ENCODE measurements around the gene ADORA2B. TPM values are rescaled to one million over a fixed set of nuclear protein-coding genes. Genes with fewer than 3 reads are reported as not detected.
"Not testable (repeated sequence)": the region's sequence is repeated elsewhere in the genome, so short reads cannot be mapped to it uniquely, and the experiment has no call there.

The ADORA2B gene
- total and polyA plus RNA-seq, 2 donors: 1.1 to 1.2 TPM

GRCh38 chr17:15971098-15971678 lies 26.3 kb downstream of the ADORA2B start:
- Histone ChIP-seq H3K4me3 (ENCODE audit: low read length in 2 of 2) (no peak overlapping the region), H3K27me3 (ENCODE audit: control insufficient read depth in 2 of 2, insufficient read depth in 1 of 2, low read length in 1 of 2) (no peaks in the 10 kb centered on the region), H3K27ac (ENCODE audit: low read depth in 1 of 2, low read length in 1 of 2) (no peak overlapping the region), H3K4me1 (ENCODE audit: control insufficient read depth in 2 of 2, insufficient read depth in 2 of 2, low read length in 2 of 2) (peaks cover 14 to 17% of the 10 kb centered on the region in 2 donors), H3K36me3 (ENCODE audit: control insufficient read depth in 2 of 2, insufficient read depth in 2 of 2, low read length in 1 of 2) (peaks cover 5 to 6% of the 10 kb centered on the region in 2 donors), H3K9me3 (ENCODE audit: control insufficient read depth in 2 of 2, insufficient read depth in 1 of 2, low read length in 1 of 2) (no peaks in the 10 kb centered on the region)
- DNase-seq (ENCODE audit: low read depth in 6 of 9, low spot score in 9 of 9): no peak
- WGBS: 96% methylated on average over 5 of the region's 5 CpGs

GRCh38 chr17:15971882-15972281 lies 27.0 kb downstream of the ADORA2B start:
- Histone ChIP-seq H3K27me3 (ENCODE audit: control insufficient read depth in 2 of 2, insufficient read depth in 1 of 2, low read length in 1 of 2) (no peaks in the 10 kb centered on the region), H3K27ac (ENCODE audit: low read depth in 1 of 2, low read length in 1 of 2) (no peak overlapping the region), H3K36me3 (ENCODE audit: control insufficient read depth in 2 of 2, insufficient read depth in 2 of 2, low read length in 1 of 2) (peaks cover 8 to 11% of the 10 kb centered on the region in 2 donors), H3K4me3 (ENCODE audit: low read length in 2 of 2) (no peak overlapping the region), H3K4me1 (ENCODE audit: control insufficient read depth in 2 of 2, insufficient read depth in 2 of 2, low read length in 2 of 2) (peaks cover 7 to 10% of the 10 kb centered on the region in 2 donors), H3K9me3 (ENCODE audit: control insufficient read depth in 2 of 2, insufficient read depth in 1 of 2, low read length in 1 of 2) (no peaks in the 10 kb centered on the region)
- 96% methylated on average over 5 of the region's 5 CpGs for WGBS
- no peak for DNase-seq (ENCODE audit: low read depth in 6 of 9, low spot score in 9 of 9)

GRCh38 chr17:15972497-15972951 lies 27.6 kb downstream of the ADORA2B start:
- H3K36me3 ChIP-seq (ENCODE audit: control insufficient read depth in 2 of 2, insufficient read depth in 2 of 2, low read length in 1 of 2): peaks cover 8 to 11% of the 10 kb centered on the region in 2 donors
- 97% methylated on average over 4 of the region's 4 CpGs for WGBS
- H3K9me3 ChIP-seq (ENCODE audit: control insufficient read depth in 2 of 2, insufficient read depth in 1 of 2, low read length in 1 of 2): no peaks in the 10 kb centered on the region
- no peak for DNase-seq (ENCODE audit: low read depth in 6 of 9, low spot score in 9 of 9)
- no peaks in the 10 kb centered on the region for H3K27me3 ChIP-seq (ENCODE audit: control insufficient read depth in 2 of 2, insufficient read depth in 1 of 2, low read length in 1 of 2)
- H3K4me1 ChIP-seq (ENCODE audit: control insufficient read depth in 2 of 2, insufficient read depth in 2 of 2, low read length in 2 of 2): peaks cover under 1 to 4% of the 10 kb centered on the region in 2 donors
- no peak overlapping the region for H3K27ac ChIP-seq (ENCODE audit: low read depth in 1 of 2, low read length in 1 of 2)
- no peak overlapping the region for H3K4me3 ChIP-seq (ENCODE audit: low read length in 2 of 2)

- DNase-seq (ENCODE audit: low read depth in 6 of 9, low spot score in 9 of 9): no peak
- Histone ChIP-seq H3K36me3 (ENCODE audit: control insufficient read depth in 2 of 2, insufficient read depth in 2 of 2, low read length in 1 of 2) (peaks cover 12 to 15% of the 10 kb centered on the region in 2 donors), H3K27ac (ENCODE audit: low read depth in 1 of 2, low read length in 1 of 2) (no peak overlapping the region)
Measured at GRCh38 chr17:15973016-15973415, 28.1 kb downstream of the ADORA2B start.

GRCh38 chr17:15973834-15974233 lies 28.9 kb downstream of the ADORA2B start:
- Histone ChIP-seq H3K27me3 (ENCODE audit: control insufficient read depth in 2 of 2, insufficient read depth in 1 of 2, low read length in 1 of 2) (no peaks in the 10 kb centered on the region), H3K27ac (ENCODE audit: low read depth in 1 of 2, low read length in 1 of 2) (no peak overlapping the region)
- WGBS: 96% methylated on average over 6 of the region's 6 CpGs

More at GRCh38 chr17:15973016-15973415, 28.1 kb downstream of the ADORA2B start:
- H3K4me1 ChIP-seq (ENCODE audit: control insufficient read depth in 2 of 2, insufficient read depth in 2 of 2, low read length in 2 of 2): no peaks in the 10 kb centered on the region
- H3K27me3 ChIP-seq (ENCODE audit: control insufficient read depth in 2 of 2, insufficient read depth in 1 of 2, low read length in 1 of 2): no peaks in the 10 kb centered on the region
- H3K9me3 ChIP-seq (ENCODE audit: control insufficient read depth in 2 of 2, insufficient read depth in 1 of 2, low read length in 1 of 2): no peaks in the 10 kb centered on the region
- H3K4me3 ChIP-seq (ENCODE audit: low read length in 2 of 2): no peak overlapping the region

GRCh38 chr17:15977894-15978293 lies 33.0 kb downstream of the ADORA2B start:
- 98% methylated on average over 2 of the region's 2 CpGs for whole genome bisulfite sequencing
- no peak for DNase-seq (ENCODE audit: low read depth in 6 of 9, low spot score in 9 of 9)
- no peak overlapping the region for H3K4me3 ChIP-seq (ENCODE audit: low read length in 2 of 2)
- peaks cover 19 to 29% of the 10 kb centered on the region in 2 donors for H3K36me3 ChIP-seq (ENCODE audit: control insufficient read depth in 2 of 2, insufficient read depth in 2 of 2, low read length in 1 of 2)
- no peaks in the 10 kb centered on the region for H3K9me3 ChIP-seq (ENCODE audit: control insufficient read depth in 2 of 2, insufficient read depth in 1 of 2, low read length in 1 of 2)
- no peaks in the 10 kb centered on the region for H3K27me3 ChIP-seq (ENCODE audit: control insufficient read depth in 2 of 2, insufficient read depth in 1 of 2, low read length in 1 of 2)
- no peaks in the 10 kb centered on the region for H3K4me1 ChIP-seq (ENCODE audit: control insufficient read depth in 2 of 2, insufficient read depth in 2 of 2, low read length in 2 of 2)
- no peak overlapping the region for H3K27ac ChIP-seq (ENCODE audit: low read depth in 1 of 2, low read length in 1 of 2)

More at GRCh38 chr17:15973834-15974233, 28.9 kb downstream of the ADORA2B start:
- no peak overlapping the region for H3K4me3 ChIP-seq (ENCODE audit: low read length in 2 of 2)
- no peaks in the 10 kb centered on the region for H3K4me1 ChIP-seq (ENCODE audit: control insufficient read depth in 2 of 2, insufficient read depth in 2 of 2, low read length in 2 of 2)
- no peak for DNase-seq (ENCODE audit: low read depth in 6 of 9, low spot score in 9 of 9)
- peaks cover 12 to 15% of the 10 kb centered on the region in 2 donors for H3K36me3 ChIP-seq (ENCODE audit: control insufficient read depth in 2 of 2, insufficient read depth in 2 of 2, low read length in 1 of 2)
- no peaks in the 10 kb centered on the region for H3K9me3 ChIP-seq (ENCODE audit: control insufficient read depth in 2 of 2, insufficient read depth in 1 of 2, low read length in 1 of 2)

GRCh38 chr17:15978606-15979005 lies 33.7 kb downstream of the ADORA2B start:
- DNase-seq (ENCODE audit: low read depth in 6 of 9, low spot score in 9 of 9): no peak
- Histone ChIP-seq H3K4me3 (ENCODE audit: low read length in 2 of 2) (no peak overlapping the region), H3K36me3 (ENCODE audit: control insufficient read depth in 2 of 2, insufficient read depth in 2 of 2, low read length in 1 of 2) (peaks cover 19 to 29% of the 10 kb centered on the region in 2 donors), H3K9me3 (ENCODE audit: control insufficient read depth in 2 of 2, insufficient read depth in 1 of 2, low read length in 1 of 2) (no peaks in the 10 kb centered on the region), H3K27me3 (ENCODE audit: control insufficient read depth in 2 of 2, insufficient read depth in 1 of 2, low read length in 1 of 2) (no peaks in the 10 kb centered on the region), H3K4me1 (ENCODE audit: control insufficient read depth in 2 of 2, insufficient read depth in 2 of 2, low read length in 2 of 2) (no peaks in the 10 kb centered on the region), H3K27ac (ENCODE audit: low read depth in 1 of 2, low read length in 1 of 2) (no peak overlapping the region)
- 96% methylated on average over 1 of the region's 1 CpG for WGBS

- H3K27ac ChIP-seq (ENCODE audit: low read depth in 1 of 2, low read length in 1 of 2); H3K4me3 ChIP-seq (ENCODE audit: low read length in 2 of 2); H3K9me3 ChIP-seq (ENCODE audit: control insufficient read depth in 2 of 2, insufficient read depth in 1 of 2, low read length in 1 of 2); H3K4me1 ChIP-seq (ENCODE audit: control insufficient read depth in 2 of 2, insufficient read depth in 2 of 2, low read length in 2 of 2); DNase-seq (ENCODE audit: low read depth in 6 of 9, low spot score in 9 of 9); H3K27me3 ChIP-seq (ENCODE audit: control insufficient read depth in 2 of 2, insufficient read depth in 1 of 2, low read length in 1 of 2): not testable (repeated sequence)
- 95% methylated on average over 3 of the region's 4 CpGs for WGBS
- peaks cover 21 to 29% of the 10 kb centered on the region in 2 donors for H3K36me3 ChIP-seq (ENCODE audit: control insufficient read depth in 2 of 2, insufficient read depth in 2 of 2, low read length in 1 of 2)
Measured at GRCh38 chr17:15979013-15979412, 34.1 kb downstream of the ADORA2B start.

GRCh38 chr17:15981208-15981607 lies 36.3 kb downstream of the ADORA2B start:
- Histone ChIP-seq H3K27ac (ENCODE audit: low read depth in 1 of 2, low read length in 1 of 2) (no peak overlapping the region), H3K36me3 (ENCODE audit: control insufficient read depth in 2 of 2, insufficient read depth in 2 of 2, low read length in 1 of 2) (peaks cover 24 to 27% of the 10 kb centered on the region in 2 donors), H3K9me3 (ENCODE audit: control insufficient read depth in 2 of 2, insufficient read depth in 1 of 2, low read length in 1 of 2) (no peaks in the 10 kb centered on the region), H3K4me1 (ENCODE audit: control insufficient read depth in 2 of 2, insufficient read depth in 2 of 2, low read length in 2 of 2) (no peaks in the 10 kb centered on the region), H3K4me3 (ENCODE audit: low read length in 2 of 2) (no peak overlapping the region), H3K27me3 (ENCODE audit: control insufficient read depth in 2 of 2, insufficient read depth in 1 of 2, low read length in 1 of 2) (no peaks in the 10 kb centered on the region)
- WGBS: 58% methylated on average over 2 of the region's 2 CpGs
- peak in 1 of 9 donors; percentile 12 for DNase-seq (ENCODE audit: low read depth in 6 of 9, low spot score in 9 of 9)
